ENCODE measurements around the gene MMP10.

Gene MMP10

GRCh38 chr11:102780491-102780918 is at the start of gene MMP10:
TSS of gene MMP10 (minus strand) at chr11:102780628. CDS start at chr11:102780591, 37 bp downstream.
- DNase-seq, result no peak

- DNase-seq, result no peak
These were observed 49.0 kb upstream of the MMP10 start for GRCh38 chr11:102829316-102830000.

GRCh38 chr11:102824556-102824955 is 44.1 kb upstream of the MMP10 start:
- no peak for DNase-seq

- no peak for DNase-seq
These were observed 39.1 kb upstream of the MMP10 start for GRCh38 chr11:102819491-102819890.

- no peak for DNase-seq
These were observed 33.1 kb upstream of the MMP10 start for GRCh38 chr11:102813484-102813883.

- DNase-seq, result no peak
These were observed 31.8 kb upstream of the MMP10 start for GRCh38 chr11:102812188-102812587.

- DNase-seq, result no peak
These were observed 30.7 kb upstream of the MMP10 start for GRCh38 chr11:102810950-102811660.

- DNase-seq, result no peak
These were observed 29.5 kb upstream of the MMP10 start for GRCh38 chr11:102809971-102810370.

- DNase-seq, result no peak
These were observed 27.5 kb upstream of the MMP10 start for GRCh38 chr11:102807921-102808320.

- DNase-seq, result no peak
These were observed 25.9 kb upstream of the MMP10 start for GRCh38 chr11:102806296-102806695.

- DNase-seq, result no peak
These were observed 21.9 kb upstream of the MMP10 start for GRCh38 chr11:102802341-102802740.

GRCh38 chr11:102800767-102801166 is 20.3 kb upstream of the MMP10 start:
- DNase-seq, result no peak

- no peak for DNase-seq
These were observed 19.4 kb upstream of the MMP10 start for GRCh38 chr11:102799681-102800340.

- DNase-seq, result no peak
These were observed 17.8 kb upstream of the MMP10 start, which contains the start of gene MMP1 for GRCh38 chr11:102798012-102798746. TSS of gene MMP1 (minus strand) at chr11:102798160. CDS start at chr11:102798092, 68 bp downstream.

GRCh38 chr11:102794382-102794781 is 14.0 kb upstream of the MMP10 start:
- DNase-seq, result no peak

GRCh38 chr11:102793677-102794290 is 13.4 kb upstream of the MMP10 start:
- DNase-seq, result no peak

GRCh38 chr11:102792604-102793003 is 12.2 kb upstream of the MMP10 start:
- no peak for DNase-seq

GRCh38 chr11:102791271-102792036 is 11.0 kb upstream of the MMP10 start:
- no peak for DNase-seq

- DNase-seq, result no peak
These were observed 8.0 kb upstream of the MMP10 start for GRCh38 chr11:102788334-102788995.

GRCh38 chr11:102784380-102784779 is 4.0 kb upstream of the MMP10 start:
- no peak for DNase-seq

GRCh38 chr11:102783720-102784119 is 3.3 kb upstream of the MMP10 start:
- no peak for DNase-seq

Measured in GOT3 (cell line).